ENCODE data around the gene CDT1.

CDT1 gene

GRCh38 chr16:88809676-88810165 is 6.1 kb downstream of the CDT1 start:
- Histone ChIP-seq H3K18ac (ENCODE audit: low read depth in 1 of 2, low read length in 2 of 2) (no peak overlapping the region), H3K79me1 (replicated peaks; ENCODE audit: low read length, poor library complexity, severe bottlenecking) (peaks cover 26% of the 10 kb centered on the region), H2BK12ac (ENCODE audit: low read length in 2 of 2) (no peak overlapping the region), H3K27ac (ENCODE audit: low read length, poor library complexity, severe bottlenecking) (no peak overlapping the region), H3K23ac (ENCODE audit: low read length in 2 of 2) (no peak overlapping the region), H2AK5ac (ENCODE audit: low read length, severe bottlenecking) (no peak overlapping the region), H3K9ac (ENCODE audit: low read length) (peak overlapping the region; percentile 92), H3K4me2 (ENCODE audit: low read length, poor library complexity, severe bottlenecking) (no peak overlapping the region), H3K27me3 (ENCODE audit: control insufficient read depth in 1 of 2, insufficient read depth in 1 of 2, low read length in 2 of 2) (no peaks in the 10 kb centered on the region), H3K14ac (ENCODE audit: low read length in 2 of 2) (peak overlapping the region in 1 of 2 experiments; percentile 19), H4K8ac (ENCODE audit: low read length) (no peak overlapping the region), H2BK15ac (ENCODE audit: low read depth, poor library complexity, severe bottlenecking) (no peak overlapping the region), H3K4me1 (ENCODE audit: control insufficient read depth, insufficient read depth, low read depth, low read length) (peaks cover 40% of the 10 kb centered on the region), H2BK120ac (ENCODE audit: low read depth, low read length) (no peak overlapping the region), H3K4me3 (ENCODE audit: insufficient read depth in 1 of 2, low read depth in 1 of 2, low read length in 2 of 2) (peak overlapping the region in 1 of 2 experiments; percentile 84), H3K9me3 (ENCODE audit: control insufficient read depth, low read length) (no peaks in the 10 kb centered on the region), H3K36me3 (ENCODE audit: control insufficient read depth in 1 of 2, insufficient read depth in 2 of 2, low read depth in 1 of 2, low read length in 2 of 2) (peaks cover 30 to 52% of the 10 kb centered on the region in 2 experiments), H3K4ac (ENCODE audit: low read depth in 1 of 2, low read length in 2 of 2) (no peak overlapping the region), H2BK5ac (ENCODE audit: low read depth, low read length, poor library complexity, severe bottlenecking) (no peak overlapping the region), H2AFZ (ENCODE audit: low read depth, low read length) (no peak overlapping the region), H4K91ac (ENCODE audit: low read length) (peak overlapping the region; percentile 75)
- 89% methylated on average over 10 of the region's 10 CpGs for WGBS
- no peak for DNase-seq

- H3K18ac ChIP-seq (ENCODE audit: low read depth in 1 of 2, low read length in 2 of 2): no peak overlapping the region
- H2AK5ac ChIP-seq (ENCODE audit: low read length, severe bottlenecking): no peak overlapping the region
- H3K9ac ChIP-seq (ENCODE audit: low read length): peak overlapping the region; percentile 92
- H3K9me3 ChIP-seq (ENCODE audit: control insufficient read depth, low read length): no peaks in the 10 kb centered on the region
- DNase-seq: peak; percentile 14
- H4K8ac ChIP-seq (ENCODE audit: low read length): peak overlapping the region; percentile 55
- peak overlapping the region in 1 of 2 experiments; percentile 19 for H3K14ac ChIP-seq (ENCODE audit: low read length in 2 of 2)
- peaks cover 30 to 50% of the 10 kb centered on the region in 2 experiments for H3K36me3 ChIP-seq (ENCODE audit: control insufficient read depth in 1 of 2, insufficient read depth in 2 of 2, low read depth in 1 of 2, low read length in 2 of 2)
- H2BK12ac ChIP-seq (ENCODE audit: low read length in 2 of 2): no peak overlapping the region
- peaks cover 34% of the 10 kb centered on the region for H3K4me1 ChIP-seq (ENCODE audit: control insufficient read depth, insufficient read depth, low read depth, low read length)
- H3K27ac ChIP-seq (ENCODE audit: low read length, poor library complexity, severe bottlenecking): peak overlapping the region; percentile 51
- H2BK5ac ChIP-seq (ENCODE audit: low read depth, low read length, poor library complexity, severe bottlenecking): no peak overlapping the region
- no peak overlapping the region for H3K23ac ChIP-seq (ENCODE audit: low read length in 2 of 2)
- peak overlapping the region; percentile 79 to 84 for H3K4me3 ChIP-seq (ENCODE audit: insufficient read depth in 1 of 2, low read depth in 1 of 2, low read length in 2 of 2)
- no peak overlapping the region for H2AFZ ChIP-seq (ENCODE audit: low read depth, low read length)
- H4K91ac ChIP-seq (ENCODE audit: low read length): peak overlapping the region; percentile 75
- H2BK120ac ChIP-seq (ENCODE audit: low read depth, low read length): no peak overlapping the region
- H3K79me1 ChIP-seq (replicated peaks; ENCODE audit: low read length, poor library complexity, severe bottlenecking): peaks cover 21% of the 10 kb centered on the region
- no peaks in the 10 kb centered on the region for H3K27me3 ChIP-seq (ENCODE audit: control insufficient read depth in 1 of 2, insufficient read depth in 1 of 2, low read length in 2 of 2)
- H3K4ac ChIP-seq (ENCODE audit: low read depth in 1 of 2, low read length in 2 of 2): peak overlapping the region in 1 of 2 experiments; percentile 24
- H2BK15ac ChIP-seq (ENCODE audit: low read depth, poor library complexity, severe bottlenecking): peak overlapping the region; percentile 8
- whole genome bisulfite sequencing: 49% methylated on average over 12 of the region's 12 CpGs
- H3K4me2 ChIP-seq (ENCODE audit: low read length, poor library complexity, severe bottlenecking): peak overlapping the region; percentile 80
Measured at GRCh38 chr16:88810166-88810911, 6.8 kb downstream of the CDT1 start.

GRCh38 chr16:88810912-88811768 is 7.6 kb downstream of the CDT1 start:
- H3K4me3 ChIP-seq (ENCODE audit: insufficient read depth in 1 of 2, low read depth in 1 of 2, low read length in 2 of 2): peak overlapping the region; percentile 79 to 84
- 3% methylated on average over 54 of the region's 65 CpGs for WGBS
- peak; percentile 80 for DNase-seq
- H2BK5ac ChIP-seq (ENCODE audit: low read depth, low read length, poor library complexity, severe bottlenecking): no peak overlapping the region
- no peak overlapping the region for H2BK12ac ChIP-seq (ENCODE audit: low read length in 2 of 2)
- H3K4ac ChIP-seq (ENCODE audit: low read depth in 1 of 2, low read length in 2 of 2): peak overlapping the region; percentile 67 to 96
- H3K36me3 ChIP-seq (ENCODE audit: control insufficient read depth in 1 of 2, insufficient read depth in 2 of 2, low read depth in 1 of 2, low read length in 2 of 2): peaks cover 30 to 42% of the 10 kb centered on the region in 2 experiments
- H2BK120ac ChIP-seq (ENCODE audit: low read depth, low read length): peak overlapping the region; percentile 27
- H4K91ac ChIP-seq (ENCODE audit: low read length): peak overlapping the region; percentile 89
- peak overlapping the region; percentile 96 for H4K8ac ChIP-seq (ENCODE audit: low read length)
- no peak overlapping the region for H2AFZ ChIP-seq (ENCODE audit: low read depth, low read length)
- no peak overlapping the region for H2AK5ac ChIP-seq (ENCODE audit: low read length, severe bottlenecking)
- no peak overlapping the region for H3K23ac ChIP-seq (ENCODE audit: low read length in 2 of 2)
- peaks cover 34% of the 10 kb centered on the region for H3K4me1 ChIP-seq (ENCODE audit: control insufficient read depth, insufficient read depth, low read depth, low read length)
- peak overlapping the region; percentile 51 for H3K27ac ChIP-seq (ENCODE audit: low read length, poor library complexity, severe bottlenecking)
- H3K4me2 ChIP-seq (ENCODE audit: low read length, poor library complexity, severe bottlenecking): peak overlapping the region; percentile 80
- no peaks in the 10 kb centered on the region for H3K9me3 ChIP-seq (ENCODE audit: control insufficient read depth, low read length)
- H3K14ac ChIP-seq (ENCODE audit: low read length in 2 of 2): peak overlapping the region in 1 of 2 experiments; percentile 80
- H3K27me3 ChIP-seq (ENCODE audit: control insufficient read depth in 1 of 2, insufficient read depth in 1 of 2, low read length in 2 of 2): no peaks in the 10 kb centered on the region
- peak overlapping the region; percentile 92 for H3K9ac ChIP-seq (ENCODE audit: low read length)
- peak overlapping the region; percentile 31 for H2BK15ac ChIP-seq (ENCODE audit: low read depth, poor library complexity, severe bottlenecking)
- H3K18ac ChIP-seq (ENCODE audit: low read depth in 1 of 2, low read length in 2 of 2): peak overlapping the region; percentile 86 to 94
- H3K79me1 ChIP-seq (replicated peaks; ENCODE audit: low read length, poor library complexity, severe bottlenecking): peaks cover 16% of the 10 kb centered on the region

Data from mesenchymal stem cell (in vitro differentiated cells and primary cell).